ENCODE results near the gene UXT. TPM values are rescaled to one million over a fixed set of nuclear protein-coding genes. Genes with fewer than 3 reads are reported as not detected.

Gene UXT
- polyA plus RNA-seq, 1 of the 3 experiments (the other 2 are of a cell fraction), result 205 TPM

DNA sequence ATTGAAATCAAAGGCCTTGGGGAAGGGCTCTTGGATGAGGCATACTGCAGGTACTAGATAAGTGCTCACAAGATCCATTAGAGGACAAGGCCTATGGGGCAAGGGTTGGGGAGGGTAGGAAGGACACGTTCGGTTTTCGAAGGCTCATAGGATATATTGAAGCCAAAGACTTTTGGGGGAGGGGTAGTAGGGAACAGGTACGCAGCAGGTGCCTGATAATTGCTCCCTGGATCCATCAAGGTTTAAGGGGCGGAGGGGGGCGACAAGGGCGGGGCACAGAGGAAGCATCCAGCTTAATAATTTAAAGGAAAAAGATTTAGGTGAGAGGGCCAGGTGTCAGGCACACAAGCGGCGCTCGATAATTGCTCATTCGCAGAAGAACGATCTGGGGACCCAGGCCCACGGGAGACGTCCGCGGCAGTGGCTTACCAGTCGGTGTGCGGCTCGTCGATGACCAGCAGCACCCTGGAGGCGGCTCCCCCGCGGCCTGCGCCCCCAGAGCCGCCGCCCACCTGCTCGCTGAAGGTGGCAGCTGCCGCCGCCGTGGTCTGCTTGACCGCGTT is 40.0 kb downstream of the UXT start:
- POLR2A ChIA-PET, result interaction anchor here (1.5 kb wide), 1 partner anchor 37 kb away, joined by 6 read pairs; the partner anchor contains the start of gene TIMP1
- WGBS (ENCODE audit: low lambda C conversion rate), result 46% methylated on average over 32 of the region's 32 CpGs
- Histone ChIP-seq H3K4me3 (ENCODE audit: low read depth in 2 of 2, low read length in 1 of 2) (peak overlapping the region; percentile 48 to 51), H3K4me1 (ENCODE audit: control insufficient read depth in 1 of 2, insufficient read depth in 2 of 2, low read depth in 1 of 2, low read length in 1 of 2) (peaks cover 0 to 6% of the 10 kb centered on the region in 2 experiments; a peak in 1 of 4 replicates), H3K4me2 (peak overlapping the region; percentile 59; the same call in 1 of the 2 replicates), H3K9me2 (no peaks in the 10 kb centered on the region), H3F3A (replicated peaks; ENCODE audit: insufficient read depth) (no peaks in the 10 kb centered on the region), H3K9ac (no peak overlapping the region), H3K36me3 (replicated peaks in 1 of 2; ENCODE audit: control insufficient read depth in 1 of 2, insufficient read depth in 2 of 2, low read length in 1 of 2) (no peaks in the 10 kb centered on the region), H3K9me3 (no peaks in the 10 kb centered on the region), H4K20me1 (ENCODE audit: insufficient read depth) (no peaks in the 10 kb centered on the region), H2AFZ (ENCODE audit: low read depth) (no peak overlapping the region), H3K27me3 (ENCODE audit: insufficient read depth) (peaks cover 8% of the 10 kb centered on the region; the same call in 1 of the 2 replicates), H3K79me2 (ENCODE audit: insufficient read depth) (no peaks in the 10 kb centered on the region), H3K27ac (ENCODE audit: low read depth in 2 of 2, low read length in 1 of 2) (no peak overlapping the region)
- CTCF ChIA-PET, result interaction anchor here (1.1 to 1.7 kb wide), 3 partner anchors 21 to 78 kb away, joined by 4 to 6 read pairs (median 4); partner anchors contain the start of gene TIMP1
- no peak for DNase-seq
- TF ChIP-seq, protein P1, sequence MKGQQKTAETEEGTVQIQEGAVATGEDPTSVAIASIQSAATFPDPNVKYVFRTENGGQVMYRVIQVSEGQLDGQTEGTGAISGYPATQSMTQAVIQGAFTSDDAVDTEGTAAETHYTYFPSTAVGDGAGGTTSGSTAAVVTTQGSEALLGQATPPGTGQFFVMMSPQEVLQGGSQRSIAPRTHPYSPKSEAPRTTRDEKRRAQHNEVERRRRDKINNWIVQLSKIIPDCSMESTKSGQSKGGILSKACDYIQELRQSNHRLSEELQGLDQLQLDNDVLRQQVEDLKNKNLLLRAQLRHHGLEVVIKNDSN (IDR thresholded peaks at IDR 0.05; ENCODE audit: borderline replicate concordance, low read depth), result no peak
- TF ChIP-seq POLR2AphosphoS5 (IDR thresholded peaks at IDR 0.05; ENCODE audit: low read depth, low read length) (no peak), EP300 (IDR thresholded peaks at IDR 0.05; ENCODE audit: borderline replicate concordance in 1 of 2, low read depth in 1 of 2, low read length in 1 of 2) (no peak), TAF1 (IDR thresholded peaks at IDR 0.05; ENCODE audit: borderline replicate concordance, low read depth, low read length) (no peak), CHD2 (IDR thresholded peaks at IDR 0.05; ENCODE audit: low read length, partially characterized antibody) (no peak), GABPA (IDR thresholded peaks at IDR 0.05; ENCODE audit: low read depth) (no peak), EZH2phosphoT487 (IDR thresholded peaks at IDR 0.05; ENCODE audit: borderline replicate concordance, low read depth) (no peak), YY1 (IDR thresholded peaks at IDR 0.05; ENCODE audit: low read depth) (no peak), TEAD4 (IDR thresholded peaks at IDR 0.05; ENCODE audit: borderline replicate concordance, insufficient read depth) (no peak)
- TF ChIP-seq, protein P2, sequence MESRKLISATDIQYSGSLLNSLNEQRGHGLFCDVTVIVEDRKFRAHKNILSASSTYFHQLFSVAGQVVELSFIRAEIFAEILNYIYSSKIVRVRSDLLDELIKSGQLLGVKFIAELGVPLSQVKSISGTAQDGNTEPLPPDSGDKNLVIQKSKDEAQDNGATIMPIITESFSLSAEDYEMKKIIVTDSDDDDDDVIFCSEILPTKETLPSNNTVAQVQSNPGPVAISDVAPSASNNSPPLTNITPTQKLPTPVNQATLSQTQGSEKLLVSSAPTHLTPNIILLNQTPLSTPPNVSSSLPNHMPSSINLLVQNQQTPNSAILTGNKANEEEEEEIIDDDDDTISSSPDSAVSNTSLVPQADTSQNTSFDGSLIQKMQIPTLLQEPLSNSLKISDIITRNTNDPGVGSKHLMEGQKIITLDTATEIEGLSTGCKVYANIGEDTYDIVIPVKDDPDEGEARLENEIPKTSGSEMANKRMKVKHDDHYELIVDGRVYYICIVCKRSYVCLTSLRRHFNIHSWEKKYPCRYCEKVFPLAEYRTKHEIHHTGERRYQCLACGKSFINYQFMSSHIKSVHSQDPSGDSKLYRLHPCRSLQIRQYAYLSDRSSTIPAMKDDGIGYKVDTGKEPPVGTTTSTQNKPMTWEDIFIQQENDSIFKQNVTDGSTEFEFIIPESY (IDR thresholded peaks at IDR 0.05; ENCODE audit: borderline replicate concordance, low read depth), result no peak
- TF ChIP-seq, protein P3, sequence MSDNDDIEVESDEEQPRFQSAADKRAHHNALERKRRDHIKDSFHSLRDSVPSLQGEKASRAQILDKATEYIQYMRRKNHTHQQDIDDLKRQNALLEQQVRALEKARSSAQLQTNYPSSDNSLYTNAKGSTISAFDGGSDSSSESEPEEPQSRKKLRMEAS (IDR thresholded peaks at IDR 0.05; ENCODE audit: low read depth), result no peak

DNA sequence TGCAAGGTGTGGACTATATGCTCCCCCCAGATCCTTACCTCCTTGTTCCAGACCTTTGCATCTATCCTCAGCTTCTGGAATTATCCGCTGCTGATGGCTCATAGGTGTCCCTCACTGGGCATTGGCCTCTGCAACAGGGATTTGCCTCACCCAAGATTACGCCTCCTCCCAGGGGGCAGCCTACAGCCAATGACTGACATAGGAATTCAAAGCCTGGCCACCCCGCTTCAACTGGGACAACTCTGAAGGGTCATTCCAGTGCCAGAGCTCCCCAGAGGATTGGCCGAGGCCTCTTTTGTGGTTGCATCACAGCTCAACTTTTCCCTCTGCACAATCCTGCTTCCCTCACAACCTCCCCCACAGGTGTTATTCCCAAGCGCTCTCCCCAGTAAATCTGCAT is 44.4 kb downstream of the UXT start:
- H3K9ac ChIP-seq, result no peak overlapping the region
- no peaks in the 10 kb centered on the region; a peak in 1 of 4 replicates for H3K4me1 ChIP-seq (ENCODE audit: control insufficient read depth in 1 of 2, insufficient read depth in 2 of 2, low read depth in 1 of 2, low read length in 1 of 2)
- no peaks in the 10 kb centered on the region for H3K36me3 ChIP-seq (replicated peaks in 1 of 2; ENCODE audit: control insufficient read depth in 1 of 2, insufficient read depth in 2 of 2, low read length in 1 of 2)
- H3F3A ChIP-seq (replicated peaks; ENCODE audit: insufficient read depth), result no peaks in the 10 kb centered on the region
- CTCF ChIA-PET, result no interaction called here
- no peaks in the 10 kb centered on the region; the same call in 1 of the 2 replicates for H3K27me3 ChIP-seq (ENCODE audit: insufficient read depth)
- H3K4me2 ChIP-seq, result no peak overlapping the region
- H4K20me1 ChIP-seq (ENCODE audit: insufficient read depth), result no peaks in the 10 kb centered on the region
- no peaks in the 10 kb centered on the region for H3K79me2 ChIP-seq (ENCODE audit: insufficient read depth)
- H3K9me2 ChIP-seq, result no peaks in the 10 kb centered on the region
- no peak overlapping the region for H3K4me3 ChIP-seq (ENCODE audit: low read depth in 2 of 2, low read length in 1 of 2)
- DNase-seq, result no peak
- no peak overlapping the region for H2AFZ ChIP-seq (ENCODE audit: low read depth)
- POLR2A ChIA-PET, result interaction anchor here (0.6 kb wide), 1 partner anchor 71 kb away, joined by 3 read pairs; no protein-coding TSS in a partner anchor
- no peaks in the 10 kb centered on the region for H3K9me3 ChIP-seq
- WGBS (ENCODE audit: low lambda C conversion rate), result 49% methylated on average over 5 of the region's 5 CpGs
- H3K27ac ChIP-seq (ENCODE audit: low read depth in 2 of 2, low read length in 1 of 2), result no peak overlapping the region
- TF ChIP-seq YY1 (IDR thresholded peaks at IDR 0.05; ENCODE audit: low read depth) (no peak), FOXJ3 (CRISPR knock-in tag; IDR thresholded peaks at IDR 0.05) (no peak), FOSL2 (IDR thresholded peaks at IDR 0.05; ENCODE audit: borderline replicate concordance, low read depth) (no peak)
- TF ChIP-seq, protein P2 (IDR thresholded peaks at IDR 0.05; ENCODE audit: borderline replicate concordance, low read depth), result no peak
- TF ChIP-seq, protein P4, sequence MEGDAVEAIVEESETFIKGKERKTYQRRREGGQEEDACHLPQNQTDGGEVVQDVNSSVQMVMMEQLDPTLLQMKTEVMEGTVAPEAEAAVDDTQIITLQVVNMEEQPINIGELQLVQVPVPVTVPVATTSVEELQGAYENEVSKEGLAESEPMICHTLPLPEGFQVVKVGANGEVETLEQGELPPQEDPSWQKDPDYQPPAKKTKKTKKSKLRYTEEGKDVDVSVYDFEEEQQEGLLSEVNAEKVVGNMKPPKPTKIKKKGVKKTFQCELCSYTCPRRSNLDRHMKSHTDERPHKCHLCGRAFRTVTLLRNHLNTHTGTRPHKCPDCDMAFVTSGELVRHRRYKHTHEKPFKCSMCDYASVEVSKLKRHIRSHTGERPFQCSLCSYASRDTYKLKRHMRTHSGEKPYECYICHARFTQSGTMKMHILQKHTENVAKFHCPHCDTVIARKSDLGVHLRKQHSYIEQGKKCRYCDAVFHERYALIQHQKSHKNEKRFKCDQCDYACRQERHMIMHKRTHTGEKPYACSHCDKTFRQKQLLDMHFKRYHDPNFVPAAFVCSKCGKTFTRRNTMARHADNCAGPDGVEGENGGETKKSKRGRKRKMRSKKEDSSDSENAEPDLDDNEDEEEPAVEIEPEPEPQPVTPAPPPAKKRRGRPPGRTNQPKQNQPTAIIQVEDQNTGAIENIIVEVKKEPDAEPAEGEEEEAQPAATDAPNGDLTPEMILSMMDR (IDR thresholded peaks at IDR 0.05), result no peak

All from SK-N-SH (cell line).